Smooth muscle cell (in vitro differentiated cells): Measurements from ENCODE around the gene SARNP. TPM values are rescaled to one million over a fixed set of nuclear protein-coding genes. Genes with fewer than 3 reads are reported as not detected.

ENCODE experiments used
- DNase-seq: peaks from one replicate; lab custom pipeline; 2025; ENCODE audit not compliant: unreplicated experiment; lab: John Stamatoyannopoulos, UW
- H2AFZ ChIP-seq: fragments of 200-600 bp; sonication (generic); 2 replicates; pipeline ENCODE4 v1.6.0; 2016; ENCODE audit warnings: antibody characterized with exemption, low read depth, mild to moderate bottlenecking
- H3F3A ChIP-seq: fragments of 200-600 bp; sonication (generic); 2 replicates; pipeline ENCODE4 v1.6.0; 2017; ENCODE audit warnings: antibody characterized with exemption, low read depth
- H3K27ac ChIP-seq: fragments of 200-600 bp; sonication (generic); 2 replicates; pipeline ENCODE4 v1.5.1; 2016; ENCODE audit warnings: low read depth, mild to moderate bottlenecking
- H3K27me3 ChIP-seq: fragments of 200-600 bp; sonication (generic); 2 replicates; pipeline ENCODE4 v1.6.1; 2016; ENCODE audit warnings: low read depth, mild to moderate bottlenecking
- H3K36me3 ChIP-seq: fragments of 200-600 bp; sonication (generic); 2 replicates; pipeline ENCODE4 v1.5.1; 2016; ENCODE audit warnings: low read depth
- H3K4me1 ChIP-seq: fragments of 200-600 bp; sonication (generic); 2 replicates; pipeline ENCODE4 v1.5.1; 2016; ENCODE audit warnings: low read depth
- H3K4me2 ChIP-seq: fragments of 200-600 bp; sonication (generic); 2 replicates; pipeline ENCODE4 v1.6.0; 2016; ENCODE audit warnings: mild to moderate bottlenecking
- H3K4me3 ChIP-seq: fragments of 200-600 bp; sonication (generic); 2 replicates; pipeline ENCODE4 v1.5.1; 2016; ENCODE audit warnings: mild to moderate bottlenecking
- H3K79me2 ChIP-seq: fragments of 200-600 bp; sonication (generic); 2 replicates; pipeline ENCODE4 v1.6.0; 2016; ENCODE audit warnings: low read depth, mild to moderate bottlenecking
- H3K9ac ChIP-seq: fragments of 200-600 bp; sonication (generic); 2 replicates; pipeline ENCODE4 v1.6.0; 2016; ENCODE audit warnings: low read depth
- H3K9me3 ChIP-seq: fragments of 200-600 bp; sonication (generic); replicated peaks from 2 replicates; pipeline ENCODE4 v1.5.1; 2016; ENCODE audit warnings: low read depth
- H4K20me1 ChIP-seq: fragments of 200-600 bp; sonication (generic); 2 replicates; pipeline ENCODE4 v1.6.0; 2016; ENCODE audit warnings: low read depth
- WGBS: methylation state at CpG from one replicate; pipeline ENCODE4 v1.1.7; 2016; ENCODE audit warnings: low lambda C conversion rate; 5-methylcytosine and 5-hydroxymethylcytosine counted together
- polyA plus RNA-seq: library from polyadenylated mRNA; unstranded; fragments of >200 nt; fragmentation: Nextera tagmentation; extraction: Ambion mirVana; gene quantifications from 2 replicates; pipeline ENCODE4 v1.2.1, GENCODE V29; 2016
- total RNA-seq: library from RNA; depleted of rRNA; stranded (reverse); fragments of >200 nt; gene quantifications from 2 replicates; pipeline ENCODE4 v1.2.3, GENCODE V29; 2014
- TF ChIP-seq, protein P1 (sequence below): fragments of 200-600 bp; sonication (generic); IDR thresholded peaks from 2 replicates; pipeline ENCODE4 v1.5.1; 2017; ENCODE audit warnings: borderline replicate concordance, mild to moderate bottlenecking, antibody characterized with exemption; ENCODE audit not compliant: insufficient read depth, poor library complexity, severe bottlenecking

SARNP gene
- total and polyA plus RNA-seq, 2 experiments from 2014 or later = 128 to 169 TPM

DNA sequence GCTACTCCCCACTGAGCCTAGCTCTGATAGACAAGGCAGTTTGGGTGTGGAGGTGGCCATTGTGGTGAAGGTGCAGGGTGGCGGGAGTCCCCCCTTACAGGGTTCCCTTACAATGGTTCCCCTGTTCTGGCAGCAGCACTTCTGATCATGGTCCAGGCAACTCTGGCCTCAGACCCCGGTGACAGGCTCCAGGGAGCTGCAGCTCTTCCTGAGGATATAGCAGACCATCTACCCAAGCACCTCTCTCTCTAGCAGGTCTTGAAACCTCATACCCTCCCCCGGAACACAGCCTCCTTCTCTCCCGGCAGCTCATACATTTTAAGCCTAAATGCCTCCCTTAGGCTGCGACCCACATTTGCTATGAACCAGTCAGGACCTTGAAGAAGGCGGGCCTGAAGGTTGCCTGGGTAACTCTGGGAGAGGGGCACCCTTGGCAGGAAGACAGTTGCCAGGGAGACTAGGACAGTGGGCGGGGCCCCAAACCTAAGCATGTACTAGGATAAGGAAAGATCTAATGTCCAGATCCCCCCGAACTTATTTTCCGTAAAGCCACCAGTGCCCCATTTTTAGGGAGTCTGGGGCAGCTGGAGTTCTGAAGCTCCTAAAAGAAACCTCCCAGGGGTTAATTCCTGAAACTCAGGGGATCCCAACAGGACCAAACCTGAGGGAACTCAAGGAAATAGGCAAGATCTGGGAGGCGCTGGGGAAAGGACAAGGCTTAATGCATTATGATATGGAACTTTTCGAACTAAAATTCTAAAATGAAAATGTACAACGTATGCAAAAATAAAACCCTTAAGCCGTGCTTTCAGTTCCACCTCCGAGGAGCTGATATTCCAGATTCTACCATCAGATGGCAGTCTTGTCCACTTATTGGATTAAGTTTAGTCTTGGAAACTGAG, 79.2 kb downstream of the SARNP start:
- TF ChIP-seq, protein P1, sequence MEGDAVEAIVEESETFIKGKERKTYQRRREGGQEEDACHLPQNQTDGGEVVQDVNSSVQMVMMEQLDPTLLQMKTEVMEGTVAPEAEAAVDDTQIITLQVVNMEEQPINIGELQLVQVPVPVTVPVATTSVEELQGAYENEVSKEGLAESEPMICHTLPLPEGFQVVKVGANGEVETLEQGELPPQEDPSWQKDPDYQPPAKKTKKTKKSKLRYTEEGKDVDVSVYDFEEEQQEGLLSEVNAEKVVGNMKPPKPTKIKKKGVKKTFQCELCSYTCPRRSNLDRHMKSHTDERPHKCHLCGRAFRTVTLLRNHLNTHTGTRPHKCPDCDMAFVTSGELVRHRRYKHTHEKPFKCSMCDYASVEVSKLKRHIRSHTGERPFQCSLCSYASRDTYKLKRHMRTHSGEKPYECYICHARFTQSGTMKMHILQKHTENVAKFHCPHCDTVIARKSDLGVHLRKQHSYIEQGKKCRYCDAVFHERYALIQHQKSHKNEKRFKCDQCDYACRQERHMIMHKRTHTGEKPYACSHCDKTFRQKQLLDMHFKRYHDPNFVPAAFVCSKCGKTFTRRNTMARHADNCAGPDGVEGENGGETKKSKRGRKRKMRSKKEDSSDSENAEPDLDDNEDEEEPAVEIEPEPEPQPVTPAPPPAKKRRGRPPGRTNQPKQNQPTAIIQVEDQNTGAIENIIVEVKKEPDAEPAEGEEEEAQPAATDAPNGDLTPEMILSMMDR = peak; percentile 86
- H4K20me1 ChIP-seq = no peaks in the 10 kb centered on the region
- no peaks in the 10 kb centered on the region for H3K36me3 ChIP-seq
- H3F3A ChIP-seq = peaks cover 13% of the 10 kb centered on the region
- H2AFZ ChIP-seq = peak overlapping the region; percentile 81
- H3K9ac ChIP-seq = peak overlapping the region; percentile 49
- peak overlapping the region; percentile 70 for H3K4me3 ChIP-seq
- H3K9me3 ChIP-seq = no peaks in the 10 kb centered on the region
- no peaks in the 10 kb centered on the region for H3K79me2 ChIP-seq
- H3K4me1 ChIP-seq = peaks cover 17% of the 10 kb centered on the region
- WGBS = 3% methylated on average over 14 of the region's 14 CpGs
- H3K4me2 ChIP-seq = peak overlapping the region; percentile 91
- DNase-seq = peak; percentile 51
- peak overlapping the region; percentile 48 for H3K27ac ChIP-seq
- no peaks in the 10 kb centered on the region for H3K27me3 ChIP-seq

DNA sequence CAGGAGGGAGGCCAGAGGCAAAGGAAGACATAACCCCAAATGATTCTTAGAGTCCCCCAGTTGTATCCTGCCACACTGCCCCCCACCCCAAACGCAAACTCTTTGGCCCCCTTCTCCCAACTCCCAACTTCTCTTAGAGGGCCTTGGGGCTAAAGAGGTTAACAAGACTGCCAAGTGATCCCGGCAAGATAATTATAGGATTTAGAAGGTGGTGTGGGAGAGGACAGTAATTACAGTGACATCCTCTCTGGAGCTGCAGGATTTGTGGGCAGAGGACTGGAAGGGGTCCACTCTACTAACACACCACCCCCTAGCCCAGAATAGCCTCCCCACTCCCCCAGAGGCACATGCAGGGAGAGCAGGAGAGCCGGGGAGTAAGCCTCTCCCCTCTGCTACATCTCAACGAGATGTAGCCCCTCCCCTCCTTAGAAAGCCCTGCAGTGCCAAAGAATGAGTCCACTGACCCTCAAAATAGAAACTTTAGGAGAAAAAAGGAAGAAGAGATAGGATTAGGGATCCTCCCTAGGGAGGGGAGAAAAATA, 79.9 kb downstream of the SARNP start:
- Histone ChIP-seq H3K36me3 (no peaks in the 10 kb centered on the region), H4K20me1 (no peaks in the 10 kb centered on the region), H3K27ac (peak overlapping the region; percentile 48), H3K9ac (peak overlapping the region; percentile 49), H3K79me2 (no peaks in the 10 kb centered on the region), H3K9me3 (no peaks in the 10 kb centered on the region), H3K4me3 (peak overlapping the region; percentile 70), H2AFZ (peak overlapping the region; percentile 81), H3K4me2 (peak overlapping the region; percentile 91), H3K4me1 (peaks cover 17% of the 10 kb centered on the region), H3F3A (peaks cover 13% of the 10 kb centered on the region), H3K27me3 (no peaks in the 10 kb centered on the region)
- WGBS = 5% methylated on average over 4 of the region's 4 CpGs
- TF ChIP-seq, protein P1 = no peak
- no peak for DNase-seq

DNA sequence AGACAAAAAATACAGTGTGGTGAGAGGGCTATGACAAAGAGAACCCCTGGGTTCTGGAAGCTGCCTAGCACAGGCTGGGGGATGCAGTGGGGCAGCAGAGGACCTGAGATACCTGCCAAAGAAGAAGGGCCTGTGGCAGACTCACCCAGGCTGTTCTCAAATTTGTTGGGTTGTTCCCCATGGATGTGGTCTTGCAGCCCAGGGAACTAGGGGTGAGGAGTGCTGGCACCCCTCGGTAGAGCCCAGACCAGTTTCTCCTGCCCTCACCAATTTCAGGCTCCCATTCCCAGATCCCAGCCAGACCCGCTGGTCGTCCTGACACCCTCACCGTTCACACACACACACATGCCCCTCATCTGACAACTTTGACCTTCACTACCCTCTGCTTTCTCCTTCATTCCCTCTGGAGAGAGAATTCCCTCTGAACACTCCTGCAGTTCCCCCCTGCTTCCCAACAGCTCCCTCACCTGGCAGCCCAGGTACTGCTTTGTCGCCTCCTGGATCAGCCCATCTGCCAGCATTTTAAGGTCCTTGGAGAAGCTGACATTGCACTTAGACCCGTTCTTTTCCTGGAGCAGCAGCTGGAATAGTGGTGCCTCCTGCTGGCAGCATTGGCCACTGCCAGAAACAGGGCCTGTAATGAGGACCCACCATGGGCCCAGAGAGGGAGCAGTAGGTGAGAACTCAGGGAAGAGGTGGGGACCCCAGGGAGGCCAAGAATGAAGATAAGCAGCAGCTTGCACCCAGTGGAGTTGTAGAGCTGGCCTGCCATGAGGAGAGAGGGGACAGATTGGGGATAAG, 80.5 kb downstream of the SARNP start:
- no peaks in the 10 kb centered on the region for H4K20me1 ChIP-seq
- no peak overlapping the region for H3K4me3 ChIP-seq
- no peak for DNase-seq
- no peaks in the 10 kb centered on the region for H3K79me2 ChIP-seq
- peak overlapping the region; percentile 91 for H3K4me2 ChIP-seq
- no peak overlapping the region for H3K9ac ChIP-seq
- no peaks in the 10 kb centered on the region for H3K27me3 ChIP-seq
- no peaks in the 10 kb centered on the region for H3K36me3 ChIP-seq
- H3K27ac ChIP-seq = peak overlapping the region; percentile 48
- no peaks in the 10 kb centered on the region for H3K9me3 ChIP-seq
- H3K4me1 ChIP-seq = peaks cover 14% of the 10 kb centered on the region
- TF ChIP-seq, protein P1 = peak; percentile 66
- peaks cover 13% of the 10 kb centered on the region for H3F3A ChIP-seq
- WGBS = 26% methylated on average over 6 of the region's 6 CpGs
- peak overlapping the region; percentile 81 for H2AFZ ChIP-seq
